Trophoblast cell (in vitro differentiated cells and primary cell): Measurements from ENCODE around the gene SOCS6.

Experiments
- DNase-seq, 2 donors: peaks; one replicate each; pipeline ENCODE4 v3.0.0-alpha.2; 2016
- H2AFZ ChIP-seq: 2 replicates; pipeline ENCODE4 v1.6.1; 2013; ENCODE audit warnings: low read length, moderate library complexity, mild to moderate bottlenecking; ENCODE audit not compliant: insufficient read depth, poor library complexity
- H2AK5ac ChIP-seq: 2 replicates; pipeline ENCODE4 v1.6.1; 2013; ENCODE audit warnings: mild to moderate bottlenecking, low read length
- H2BK120ac ChIP-seq: 2 replicates; pipeline ENCODE4 v1.6.1; 2013; ENCODE audit warnings: low read length, mild to moderate bottlenecking, moderate library complexity; ENCODE audit not compliant: insufficient read depth, poor library complexity
- H2BK12ac ChIP-seq: 2 replicates; pipeline ENCODE4 v1.6.1; 2013; ENCODE audit warnings: mild to moderate bottlenecking, low read length, moderate library complexity
- H2BK5ac ChIP-seq: 2 replicates; pipeline ENCODE4 v1.6.1; 2013; ENCODE audit warnings: low read length, low read depth, moderate library complexity, mild to moderate bottlenecking; ENCODE audit not compliant: poor library complexity
- H3K14ac ChIP-seq: 2 replicates; pipeline ENCODE4 v1.6.1; 2013; ENCODE audit warnings: mild to moderate bottlenecking, low read length
- H3K18ac ChIP-seq: 2 replicates; pipeline ENCODE4 v1.6.1; 2013; ENCODE audit warnings: mild to moderate bottlenecking, low read length
- H3K23ac ChIP-seq: 2 replicates; pipeline ENCODE4 v1.6.1; 2013; ENCODE audit warnings: low read length
- H3K27ac ChIP-seq: 2 replicates; pipeline ENCODE4 v1.5.1; 2013; ENCODE audit warnings: low read depth, mild to moderate bottlenecking, inconsistent platforms, low read length, moderate library complexity
- H3K27me3 ChIP-seq: 2 replicates; pipeline ENCODE4 v1.6.1; 2013; ENCODE audit warnings: inconsistent platforms, mild to moderate bottlenecking, low read length, moderate library complexity; ENCODE audit not compliant: insufficient read depth
- H3K36me3 ChIP-seq, 2 experiments: 1 replicate in 1 of 2; 2 replicates in 1 of 2; pipeline ENCODE4 v1.6.1; 2013; ENCODE audit warnings: low read length in 2 of 2, mild to moderate bottlenecking in 2 of 2, moderate library complexity in 1 of 2; ENCODE audit not compliant: insufficient read depth in 2 of 2, control insufficient read depth in 1 of 2
- H3K4ac ChIP-seq: 2 replicates; pipeline ENCODE4 v1.6.1; 2013; ENCODE audit warnings: low read depth, mild to moderate bottlenecking, low read length, moderate library complexity
- H3K4me1 ChIP-seq, 2 experiments: 1 replicate in 1 of 2; 2 replicates in 1 of 2; pipeline ENCODE4 v1.6.1; 2013; ENCODE audit warnings: low read length in 2 of 2, mild to moderate bottlenecking in 2 of 2, moderate library complexity in 1 of 2; ENCODE audit not compliant: insufficient read depth in 2 of 2, control insufficient read depth in 1 of 2
- H3K4me2 ChIP-seq: 2 replicates; pipeline ENCODE4 v1.6.1; 2013; ENCODE audit warnings: inconsistent platforms, mild to moderate bottlenecking, low read length, moderate library complexity
- H3K4me3 ChIP-seq: 2 replicates; pipeline ENCODE4 v1.5.1; 2013; ENCODE audit warnings: mild to moderate bottlenecking, low read depth, low read length, inconsistent platforms
- H3K79me1 ChIP-seq: one replicate; pipeline ENCODE4 v1.6.1; 2013; ENCODE audit warnings: low read length
- H3K79me2 ChIP-seq: 2 replicates; pipeline ENCODE4 v1.6.1; 2013; ENCODE audit warnings: low read length, mild to moderate bottlenecking; ENCODE audit not compliant: control insufficient read depth, insufficient read depth, poor library complexity
- H3K9ac ChIP-seq: 2 replicates; pipeline ENCODE4 v1.6.1; 2013; ENCODE audit warnings: mild to moderate bottlenecking, low read length
- H3K9me3 ChIP-seq: 2 replicates; pipeline ENCODE4 v1.6.1; 2013; ENCODE audit warnings: low read depth, mild to moderate bottlenecking, control low read depth, inconsistent platforms, low read length; ENCODE audit not compliant: insufficient read depth
- H4K12ac ChIP-seq: 2 replicates; pipeline ENCODE4 v1.6.1; 2013; ENCODE audit warnings: low read depth, mild to moderate bottlenecking, low read length, moderate library complexity
- H4K8ac ChIP-seq: 2 replicates; pipeline ENCODE4 v1.6.1; 2013; ENCODE audit warnings: low read depth, mild to moderate bottlenecking, low read length, moderate library complexity
- H4K91ac ChIP-seq: one replicate; pipeline ENCODE4 v1.6.1; 2013; ENCODE audit warnings: low read depth, mild to moderate bottlenecking, low read length, moderate library complexity
- WGBS: extraction: QIAGEN DNeasy Blood & Tissue Kit; methylation state at CpG from one replicate; pipeline ENCODE4 v1.1.7; 2013; ENCODE audit warnings: missing lambda C conversion rate; ENCODE audit not compliant: insufficient read length, insufficient coverage; ENCODE audit errors: extremely low coverage; 5-methylcytosine and 5-hydroxymethylcytosine counted together

The SOCS6 gene

DNA sequence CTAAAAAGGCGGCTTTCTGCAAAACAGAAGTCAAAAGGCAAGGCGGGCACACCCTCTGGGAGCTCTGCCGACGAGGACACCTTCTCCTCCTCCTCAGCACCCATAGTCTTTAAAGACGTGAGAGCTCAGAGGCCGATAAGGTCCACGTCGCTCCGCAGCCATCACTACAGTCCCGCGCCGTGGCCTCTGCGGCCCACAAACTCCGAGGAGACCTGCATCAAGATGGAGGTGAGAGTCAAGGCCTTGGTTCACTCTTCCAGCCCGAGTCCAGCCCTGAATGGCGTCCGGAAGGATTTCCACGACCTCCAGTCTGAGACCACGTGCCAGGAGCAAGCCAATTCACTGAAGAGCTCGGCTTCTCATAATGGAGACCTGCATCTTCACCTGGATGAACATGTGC lies 36.1 kb downstream of the SOCS6 start:
- Histone ChIP-seq H4K12ac (no peak overlapping the region), H4K8ac (no peak overlapping the region), H3K4me3 (no peak overlapping the region), H3K79me1 (no peaks in the 10 kb centered on the region), H3K4me1 (no peaks in the 10 kb centered on the region), H2BK5ac (no peak overlapping the region), H2BK120ac (no peak overlapping the region), H3K27ac (no peak overlapping the region), H3K14ac (no peak overlapping the region), H2BK12ac (no peak overlapping the region), H3K9ac (no peak overlapping the region), H3K4ac (no peak overlapping the region), H3K9me3 (no peaks in the 10 kb centered on the region), H2AFZ (no peak overlapping the region), H2AK5ac (no peak overlapping the region), H3K79me2 (no peaks in the 10 kb centered on the region), H3K27me3 (no peaks in the 10 kb centered on the region), H3K4me2 (no peak overlapping the region), H4K91ac (no peak overlapping the region), H3K18ac (no peak overlapping the region), H3K23ac (no peak overlapping the region), H3K36me3 (peaks cover 14 to 16% of the 10 kb centered on the region in 2 experiments)
- DNase-seq: no peak
- no CpG with 5 or more reads among the region's 20 CpGs for WGBS

DNA sequence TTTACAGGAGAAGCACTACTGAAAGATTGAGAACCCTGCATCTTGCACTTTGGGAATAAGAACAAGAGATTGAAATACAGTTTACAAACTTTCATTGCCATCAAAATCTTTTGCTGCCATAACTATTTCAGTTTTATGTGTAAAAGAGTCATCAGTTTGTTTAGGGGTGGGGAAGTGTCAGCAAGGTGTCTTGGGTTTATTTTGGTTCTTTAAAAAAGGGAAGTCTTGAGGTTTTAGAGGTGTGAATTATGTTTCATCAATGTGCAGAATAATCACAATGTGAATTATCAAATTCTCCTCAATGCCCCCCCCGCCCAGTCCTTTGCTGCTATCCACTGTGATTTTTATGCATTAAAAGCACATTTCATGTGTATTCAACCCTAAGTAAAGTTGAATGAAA lies 37.4 kb downstream of the SOCS6 start:
- Histone ChIP-seq H2AFZ (no peak overlapping the region), H4K91ac (no peak overlapping the region), H3K4me2 (no peak overlapping the region), H3K18ac (no peak overlapping the region), H3K23ac (no peak overlapping the region), H3K14ac (no peak overlapping the region), H3K79me2 (no peaks in the 10 kb centered on the region), H3K4me3 (no peak overlapping the region), H2BK5ac (no peak overlapping the region), H4K12ac (no peak overlapping the region), H2BK12ac (no peak overlapping the region), H3K36me3 (peaks cover 15 to 16% of the 10 kb centered on the region in 2 experiments), H3K27me3 (no peaks in the 10 kb centered on the region), H3K9ac (no peak overlapping the region), H2BK120ac (no peak overlapping the region), H4K8ac (no peak overlapping the region), H3K9me3 (no peaks in the 10 kb centered on the region), H3K27ac (no peak overlapping the region), H2AK5ac (no peak overlapping the region), H3K4me1 (no peaks in the 10 kb centered on the region), H3K4ac (no peak overlapping the region), H3K79me1 (no peaks in the 10 kb centered on the region)
- DNase-seq: no peak
- no CpG with 5 or more reads among the region's 1 CpG for WGBS

DNA sequence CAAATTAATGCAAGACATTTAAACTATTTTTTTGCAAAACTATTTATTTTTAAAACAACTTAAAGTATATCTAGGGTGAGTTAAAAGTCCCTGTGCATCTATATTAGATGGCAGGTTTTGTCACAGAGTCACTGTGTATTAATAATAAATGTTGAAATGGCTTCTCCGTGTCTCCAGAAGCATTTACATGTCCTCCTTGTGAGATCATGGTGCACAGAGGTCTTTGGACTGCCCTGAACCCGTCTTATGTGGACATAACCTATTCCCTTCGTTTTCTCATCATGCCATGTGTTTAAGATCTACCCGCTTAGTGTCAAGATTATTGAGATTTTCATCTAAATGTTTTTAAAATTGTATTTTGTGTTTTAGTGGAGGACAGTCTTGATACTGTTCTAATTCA lies 39.3 kb downstream of the SOCS6 start:
- Histone ChIP-seq H3K14ac (no peak overlapping the region), H3K9me3 (no peaks in the 10 kb centered on the region), H3K27ac (no peak overlapping the region), H3K79me2 (no peaks in the 10 kb centered on the region), H2AFZ (no peak overlapping the region), H4K8ac (no peak overlapping the region), H2BK5ac (no peak overlapping the region), H3K4me3 (no peak overlapping the region), H4K91ac (no peak overlapping the region), H3K79me1 (no peaks in the 10 kb centered on the region), H3K4ac (no peak overlapping the region), H3K9ac (no peak overlapping the region), H3K4me2 (no peak overlapping the region), H2BK120ac (no peak overlapping the region), H3K27me3 (no peaks in the 10 kb centered on the region), H2BK12ac (no peak overlapping the region), H3K23ac (no peak overlapping the region), H3K36me3 (peaks cover 15 to 16% of the 10 kb centered on the region in 2 experiments), H3K4me1 (no peaks in the 10 kb centered on the region), H4K12ac (no peak overlapping the region), H2AK5ac (no peak overlapping the region), H3K18ac (no peak overlapping the region)
- WGBS: no CpG with 5 or more reads among the region's 4 CpGs
- no peak for DNase-seq

DNA sequence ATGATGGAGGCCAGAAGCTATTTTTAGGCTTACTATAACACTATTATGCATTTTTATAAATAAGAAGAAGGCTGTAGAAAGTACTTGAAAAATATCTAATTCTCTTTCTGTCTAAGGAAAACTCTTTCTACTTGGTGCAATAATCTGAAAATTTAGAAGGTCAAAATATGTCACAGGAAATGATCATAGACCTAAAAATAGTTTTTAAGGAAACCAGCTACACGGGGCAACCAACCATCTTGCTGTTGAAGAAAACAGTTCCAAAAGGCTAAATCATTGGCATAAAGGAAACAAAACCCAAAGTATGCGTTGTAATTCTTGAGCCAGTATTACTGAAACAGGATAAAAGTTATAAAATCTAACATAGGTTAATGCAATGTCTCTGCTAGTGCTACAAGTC lies 40.2 kb downstream of the SOCS6 start:
- no peak overlapping the region for H2AFZ ChIP-seq
- H3K36me3 ChIP-seq: peaks cover 13 to 16% of the 10 kb centered on the region in 2 experiments
- no peak overlapping the region for H3K9ac ChIP-seq
- H3K4me1 ChIP-seq: peaks cover 4% of the 10 kb centered on the region in 2 experiments
- H4K8ac ChIP-seq: no peak overlapping the region
- no peak overlapping the region for H2BK12ac ChIP-seq
- no peak overlapping the region for H2BK5ac ChIP-seq
- no peak overlapping the region for H3K18ac ChIP-seq
- DNase-seq: no peak
- no peak overlapping the region for H3K23ac ChIP-seq
- H4K91ac ChIP-seq: no peak overlapping the region
- no peaks in the 10 kb centered on the region for H3K27me3 ChIP-seq
- H3K27ac ChIP-seq: no peak overlapping the region
- H3K79me1 ChIP-seq: peaks cover 4% of the 10 kb centered on the region
- no CpG with 5 or more reads among the region's 2 CpGs for WGBS
- H2BK120ac ChIP-seq: no peak overlapping the region
- H3K9me3 ChIP-seq: no peaks in the 10 kb centered on the region
- no peak overlapping the region for H3K4me2 ChIP-seq
- H2AK5ac ChIP-seq: no peak overlapping the region
- H4K12ac ChIP-seq: no peak overlapping the region
- no peak overlapping the region for H3K14ac ChIP-seq
- no peak overlapping the region for H3K4ac ChIP-seq
- no peaks in the 10 kb centered on the region for H3K79me2 ChIP-seq
- H3K4me3 ChIP-seq: no peak overlapping the region
